ENCODE data around the gene CDS2.

CDS2 gene

DNA sequence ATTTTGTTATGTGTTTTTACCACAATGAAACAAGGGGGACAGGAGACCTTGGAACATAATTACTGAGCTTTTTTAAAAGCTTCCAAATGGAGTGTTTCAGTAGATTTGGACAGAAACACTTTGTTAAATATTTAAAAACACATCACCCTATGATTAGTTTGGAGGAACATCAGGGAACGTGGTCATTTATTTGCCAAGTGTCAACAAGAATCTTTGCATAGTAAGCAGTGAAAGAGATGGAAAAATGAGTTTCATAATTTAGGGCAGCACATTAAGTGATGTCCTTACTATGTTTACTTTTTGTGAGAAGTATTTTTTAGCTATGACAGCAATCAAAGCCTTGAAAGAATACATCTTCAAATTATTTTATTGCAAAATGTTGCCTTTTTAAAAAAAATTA is 107.3 kb downstream of the CDS2 start:
- no peak for TF ChIP-seq ZNF70 (CRISPR knock-in tag; IDR thresholded peaks at IDR 0.05)
- no peak for TF ChIP-seq RARB (CRISPR knock-in tag; IDR thresholded peaks at IDR 0.05)
- no peak for TF ChIP-seq ESRRG (CRISPR knock-in tag; IDR thresholded peaks at IDR 0.05)
- TF ChIP-seq ZC3H10 (CRISPR knock-in tag; IDR thresholded peaks at IDR 0.05), result no peak
- no peak for TF ChIP-seq ZNF8 (CRISPR knock-in tag; IDR thresholded peaks at IDR 0.05)
- TF ChIP-seq, protein P1, sequence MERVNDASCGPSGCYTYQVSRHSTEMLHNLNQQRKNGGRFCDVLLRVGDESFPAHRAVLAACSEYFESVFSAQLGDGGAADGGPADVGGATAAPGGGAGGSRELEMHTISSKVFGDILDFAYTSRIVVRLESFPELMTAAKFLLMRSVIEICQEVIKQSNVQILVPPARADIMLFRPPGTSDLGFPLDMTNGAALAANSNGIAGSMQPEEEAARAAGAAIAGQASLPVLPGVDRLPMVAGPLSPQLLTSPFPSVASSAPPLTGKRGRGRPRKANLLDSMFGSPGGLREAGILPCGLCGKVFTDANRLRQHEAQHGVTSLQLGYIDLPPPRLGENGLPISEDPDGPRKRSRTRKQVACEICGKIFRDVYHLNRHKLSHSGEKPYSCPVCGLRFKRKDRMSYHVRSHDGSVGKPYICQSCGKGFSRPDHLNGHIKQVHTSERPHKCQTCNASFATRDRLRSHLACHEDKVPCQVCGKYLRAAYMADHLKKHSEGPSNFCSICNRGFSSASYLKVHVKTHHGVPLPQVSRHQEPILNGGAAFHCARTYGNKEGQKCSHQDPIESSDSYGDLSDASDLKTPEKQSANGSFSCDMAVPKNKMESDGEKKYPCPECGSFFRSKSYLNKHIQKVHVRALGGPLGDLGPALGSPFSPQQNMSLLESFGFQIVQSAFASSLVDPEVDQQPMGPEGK (CRISPR knock-in tag; IDR thresholded peaks at IDR 0.05; ENCODE audit: borderline replicate concordance), result no peak
- TF ChIP-seq CSDC2 (CRISPR knock-in tag; IDR thresholded peaks at IDR 0.05), result no peak
- TF ChIP-seq PPARA (CRISPR knock-in tag; IDR thresholded peaks at IDR 0.05; ENCODE audit: borderline replicate concordance), result no peak
- no peak for TF ChIP-seq ZFP3 (CRISPR knock-in tag; IDR thresholded peaks at IDR 0.05)
- no peak for TF ChIP-seq BACH2 (CRISPR knock-in tag; IDR thresholded peaks at IDR 0.05; ENCODE audit: borderline replicate concordance)
- TF ChIP-seq ARNTL (CRISPR knock-in tag; IDR thresholded peaks at IDR 0.05; ENCODE audit: borderline replicate concordance, low read depth), result no peak
- TF ChIP-seq, protein P2, sequence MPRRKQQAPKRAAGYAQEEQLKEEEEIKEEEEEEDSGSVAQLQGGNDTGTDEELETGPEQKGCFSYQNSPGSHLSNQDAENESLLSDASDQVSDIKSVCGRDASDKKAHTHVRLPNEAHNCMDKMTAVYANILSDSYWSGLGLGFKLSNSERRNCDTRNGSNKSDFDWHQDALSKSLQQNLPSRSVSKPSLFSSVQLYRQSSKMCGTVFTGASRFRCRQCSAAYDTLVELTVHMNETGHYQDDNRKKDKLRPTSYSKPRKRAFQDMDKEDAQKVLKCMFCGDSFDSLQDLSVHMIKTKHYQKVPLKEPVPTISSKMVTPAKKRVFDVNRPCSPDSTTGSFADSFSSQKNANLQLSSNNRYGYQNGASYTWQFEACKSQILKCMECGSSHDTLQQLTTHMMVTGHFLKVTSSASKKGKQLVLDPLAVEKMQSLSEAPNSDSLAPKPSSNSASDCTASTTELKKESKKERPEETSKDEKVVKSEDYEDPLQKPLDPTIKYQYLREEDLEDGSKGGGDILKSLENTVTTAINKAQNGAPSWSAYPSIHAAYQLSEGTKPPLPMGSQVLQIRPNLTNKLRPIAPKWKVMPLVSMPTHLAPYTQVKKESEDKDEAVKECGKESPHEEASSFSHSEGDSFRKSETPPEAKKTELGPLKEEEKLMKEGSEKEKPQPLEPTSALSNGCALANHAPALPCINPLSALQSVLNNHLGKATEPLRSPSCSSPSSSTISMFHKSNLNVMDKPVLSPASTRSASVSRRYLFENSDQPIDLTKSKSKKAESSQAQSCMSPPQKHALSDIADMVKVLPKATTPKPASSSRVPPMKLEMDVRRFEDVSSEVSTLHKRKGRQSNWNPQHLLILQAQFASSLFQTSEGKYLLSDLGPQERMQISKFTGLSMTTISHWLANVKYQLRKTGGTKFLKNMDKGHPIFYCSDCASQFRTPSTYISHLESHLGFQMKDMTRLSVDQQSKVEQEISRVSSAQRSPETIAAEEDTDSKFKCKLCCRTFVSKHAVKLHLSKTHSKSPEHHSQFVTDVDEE (CRISPR knock-in tag; IDR thresholded peaks at IDR 0.05), result no peak
- TF ChIP-seq GLIS3 (CRISPR knock-in tag; IDR thresholded peaks at IDR 0.05), result no peak
- TF ChIP-seq, protein P3, sequence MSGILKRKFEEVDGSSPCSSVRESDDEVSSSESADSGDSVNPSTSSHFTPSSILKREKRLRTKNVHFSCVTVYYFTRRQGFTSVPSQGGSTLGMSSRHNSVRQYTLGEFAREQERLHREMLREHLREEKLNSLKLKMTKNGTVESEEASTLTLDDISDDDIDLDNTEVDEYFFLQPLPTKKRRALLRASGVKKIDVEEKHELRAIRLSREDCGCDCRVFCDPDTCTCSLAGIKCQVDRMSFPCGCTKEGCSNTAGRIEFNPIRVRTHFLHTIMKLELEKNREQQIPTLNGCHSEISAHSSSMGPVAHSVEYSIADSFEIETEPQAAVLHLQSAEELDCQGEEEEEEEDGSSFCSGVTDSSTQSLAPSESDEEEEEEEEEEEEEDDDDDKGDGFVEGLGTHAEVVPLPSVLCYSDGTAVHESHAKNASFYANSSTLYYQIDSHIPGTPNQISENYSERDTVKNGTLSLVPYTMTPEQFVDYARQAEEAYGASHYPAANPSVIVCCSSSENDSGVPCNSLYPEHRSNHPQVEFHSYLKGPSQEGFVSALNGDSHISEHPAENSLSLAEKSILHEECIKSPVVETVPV (CRISPR knock-in tag; IDR thresholded peaks at IDR 0.05), result no peak
- TF ChIP-seq TCF4 (CRISPR knock-in tag; IDR thresholded peaks at IDR 0.05; ENCODE audit: borderline replicate concordance), result no peak
- TF ChIP-seq ZNF565 (CRISPR knock-in tag; conservative IDR thresholded peaks at IDR 0.05; ENCODE audit: low read depth), result no peak
- no peak for TF ChIP-seq ZFP30 (CRISPR knock-in tag; IDR thresholded peaks at IDR 0.05)
- TF ChIP-seq OSR1 (CRISPR knock-in tag; IDR thresholded peaks at IDR 0.05), result no peak
- no peak for TF ChIP-seq SNAI2 (CRISPR knock-in tag; IDR thresholded peaks at IDR 0.05)
- ATAC-seq, result no peak

DNA sequence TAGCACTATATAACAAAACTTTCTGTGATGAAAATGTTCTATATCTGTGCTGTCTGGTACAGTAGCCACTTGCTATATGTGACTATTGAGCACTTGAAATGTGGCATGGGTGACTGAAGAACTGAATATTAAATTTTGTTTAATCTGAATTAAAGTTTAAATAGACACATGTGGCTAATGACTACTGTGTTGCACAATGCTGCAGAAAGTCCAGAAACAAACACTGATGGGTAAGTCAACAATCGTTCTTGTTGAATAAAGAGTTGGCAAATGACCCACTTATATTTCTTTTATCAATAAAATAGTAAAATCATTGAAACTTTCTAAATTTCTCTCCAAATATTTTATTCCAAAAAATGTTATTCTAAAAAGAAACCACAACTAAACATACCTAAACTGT is 108.2 kb downstream of the CDS2 start:
- TF ChIP-seq TOX (CRISPR knock-in tag; IDR thresholded peaks at IDR 0.05; ENCODE audit: borderline replicate concordance), result no peak
- no peak for TF ChIP-seq OSR1 (CRISPR knock-in tag; IDR thresholded peaks at IDR 0.05)
- TF ChIP-seq ISL1 (CRISPR knock-in tag; IDR thresholded peaks at IDR 0.05), result no peak
- TF ChIP-seq, protein P4, sequence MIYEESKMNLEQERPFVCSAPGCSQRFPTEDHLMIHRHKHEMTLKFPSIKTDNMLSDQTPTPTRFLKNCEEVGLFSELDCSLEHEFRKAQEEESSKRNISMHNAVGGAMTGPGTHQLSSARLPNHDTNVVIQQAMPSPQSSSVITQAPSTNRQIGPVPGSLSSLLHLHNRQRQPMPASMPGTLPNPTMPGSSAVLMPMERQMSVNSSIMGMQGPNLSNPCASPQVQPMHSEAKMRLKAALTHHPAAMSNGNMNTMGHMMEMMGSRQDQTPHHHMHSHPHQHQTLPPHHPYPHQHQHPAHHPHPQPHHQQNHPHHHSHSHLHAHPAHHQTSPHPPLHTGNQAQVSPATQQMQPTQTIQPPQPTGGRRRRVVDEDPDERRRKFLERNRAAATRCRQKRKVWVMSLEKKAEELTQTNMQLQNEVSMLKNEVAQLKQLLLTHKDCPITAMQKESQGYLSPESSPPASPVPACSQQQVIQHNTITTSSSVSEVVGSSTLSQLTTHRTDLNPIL (CRISPR knock-in tag; IDR thresholded peaks at IDR 0.05; ENCODE audit: low read depth), result no peak
- no peak for TF ChIP-seq RARB (CRISPR knock-in tag; IDR thresholded peaks at IDR 0.05)
- TF ChIP-seq SNAI2 (CRISPR knock-in tag; IDR thresholded peaks at IDR 0.05), result no peak
- TF ChIP-seq PPARA (CRISPR knock-in tag; IDR thresholded peaks at IDR 0.05; ENCODE audit: borderline replicate concordance), result no peak
- TF ChIP-seq ZC3H10 (CRISPR knock-in tag; IDR thresholded peaks at IDR 0.05), result no peak
- TF ChIP-seq, protein P3 (CRISPR knock-in tag; IDR thresholded peaks at IDR 0.05), result no peak
- TF ChIP-seq CSDC2 (CRISPR knock-in tag; IDR thresholded peaks at IDR 0.05), result no peak
- no peak for TF ChIP-seq ZNF565 (CRISPR knock-in tag; conservative IDR thresholded peaks at IDR 0.05; ENCODE audit: low read depth)
- no peak for TF ChIP-seq ESRRG (CRISPR knock-in tag; IDR thresholded peaks at IDR 0.05)
- TF ChIP-seq, protein P2 (CRISPR knock-in tag; IDR thresholded peaks at IDR 0.05), result no peak
- TF ChIP-seq TCF4 (CRISPR knock-in tag; IDR thresholded peaks at IDR 0.05; ENCODE audit: borderline replicate concordance), result no peak
- no peak for TF ChIP-seq ZFP3 (CRISPR knock-in tag; IDR thresholded peaks at IDR 0.05)
- TF ChIP-seq ZNF70 (CRISPR knock-in tag; IDR thresholded peaks at IDR 0.05), result no peak
- ATAC-seq, result no peak

Data from SK-N-SH treated with all-trans-retinoic acid at 6 μM for 48 hours (cell line).